NCI-H187 treated with DMSO at 0.1 percent for 48 hours (cell line): ENCODE data around the gene MBP.
A peak's percentile ranks its signal among the peaks of the same experiment; 100 is the strongest.
"Not testable (repeated sequence)": the region's sequence is repeated elsewhere in the genome, so short reads cannot be mapped to it uniquely, and the experiment has no call there.

Experiments
- DNase-seq: peaks from one replicate; lab custom pipeline; 2025; lab: John Stamatoyannopoulos, UW

MBP gene

GRCh38 chr18:76970770-76971559 is 161.6 kb downstream of the MBP start:
- peak; percentile 12 for DNase-seq

GRCh38 chr18:76967721-76968472 is 164.7 kb downstream of the MBP start:
- no peak for DNase-seq

GRCh38 chr18:76967299-76967698 is 165.3 kb downstream of the MBP start:
- DNase-seq: not testable (repeated sequence)

GRCh38 chr18:76965555-76966151 is 166.9 kb downstream of the MBP start:
- peak; percentile 24 for DNase-seq

- DNase-seq: no peak
Measured at GRCh38 chr18:76963936-76964335, 168.6 kb downstream of the MBP start.

GRCh38 chr18:76962851-76963250 is 169.7 kb downstream of the MBP start:
- no peak for DNase-seq

GRCh38 chr18:76960528-76961035 is 172.0 kb downstream of the MBP start:
- DNase-seq: no peak

GRCh38 chr18:76959605-76960004 is 173.0 kb downstream of the MBP start:
- DNase-seq: no peak

- peak; percentile 13 for DNase-seq
Measured at GRCh38 chr18:76958692-76959341, 173.8 kb downstream of the MBP start.

GRCh38 chr18:76957384-76958355 is 174.9 kb downstream of the MBP start:
- DNase-seq: no peak

GRCh38 chr18:76956648-76957047 is 175.9 kb downstream of the MBP start:
- no peak for DNase-seq

GRCh38 chr18:76955524-76956170 is 176.9 kb downstream of the MBP start:
- DNase-seq: no peak

- DNase-seq: no peak
Measured at GRCh38 chr18:76953583-76954233, 178.9 kb downstream of the MBP start.

- no peak for DNase-seq
Measured at GRCh38 chr18:76953156-76953555, 179.4 kb downstream of the MBP start.

GRCh38 chr18:76952747-76953146 is 179.8 kb downstream of the MBP start:
- DNase-seq: no peak

- DNase-seq: no peak
Measured at GRCh38 chr18:76951456-76952247, 180.9 kb downstream of the MBP start.

GRCh38 chr18:76948345-76948744 is 184.2 kb downstream of the MBP start:
- no peak for DNase-seq

GRCh38 chr18:76944346-76944745 is 188.2 kb downstream of the MBP start:
- not testable (repeated sequence) for DNase-seq
